GM20000 (cell line): ENCODE measurements around the gene C1orf210.

ENCODE experiments used
- DNase-seq: peaks from one replicate; pipeline ENCODE4 v3.0.0; 2012; ENCODE audit warnings: low spot score
- CTCF ChIP-seq: IDR thresholded peaks from 2 replicates; pipeline ENCODE4 v1.5.1; 2012; ENCODE audit warnings: mild to moderate bottlenecking, control low read depth; ENCODE audit errors: extremely low read depth, missing control alignments

Gene C1orf210

GRCh38 chr1:43305926-43306687 is 20.7 kb upstream of the C1orf210 start:
- TF ChIP-seq CTCF = no peak

GRCh38 chr1:43305461-43305860 is 20.1 kb upstream of the C1orf210 start:
- no peak for DNase-seq
- no peak for TF ChIP-seq CTCF

More at GRCh38 chr1:43305926-43306687, 20.7 kb upstream of the C1orf210 start:
- DNase-seq = no peak

- TF ChIP-seq CTCF = no peak
- DNase-seq = no peak
Measured at GRCh38 chr1:43304771-43305300, 19.5 kb upstream of the C1orf210 start.

GRCh38 chr1:43304314-43304681 is 18.9 kb upstream of the C1orf210 start:
- no peak for TF ChIP-seq CTCF
- no peak for DNase-seq

- no peak for DNase-seq
- TF ChIP-seq CTCF = no peak
Measured at GRCh38 chr1:43303471-43304313, 18.3 kb upstream of the C1orf210 start.

- TF ChIP-seq CTCF = no peak
Measured at GRCh38 chr1:43302721-43303470, 17.5 kb upstream of the C1orf210 start.

More at GRCh38 chr1:43302721-43303470, 17.5 kb upstream of the C1orf210 start:
- DNase-seq = no peak
